HEK293T (cell line): Measurements from ENCODE around the gene PTGER2.

Source experiments
- BHLHE40 ChIP-seq: fragments of 450-650 bp; IDR thresholded peaks from 2 replicates; pipeline ENCODE4 v1.6.1; 2016; ENCODE audit warnings: mild to moderate bottlenecking, moderate library complexity, borderline replicate concordance
- CTBP1 ChIP-seq: fragments of 450-650 bp; IDR thresholded peaks from 2 replicates; pipeline ENCODE4 v1.6.1; 2016; ENCODE audit warnings: borderline replicate concordance
- ELF4 ChIP-seq: fragments of 450-650 bp; IDR thresholded peaks from 2 replicates; pipeline ENCODE4 v1.6.1; 2017; ENCODE audit warnings: antibody characterized with exemption
- FOXM1 ChIP-seq: fragments of 450-650 bp; IDR thresholded peaks from 2 replicates; pipeline ENCODE4 v1.6.1; 2017; ENCODE audit warnings: mild to moderate bottlenecking, borderline replicate concordance
- LEF1 ChIP-seq: fragments of 450-650 bp; IDR thresholded peaks from 2 replicates; pipeline ENCODE4 v1.6.1; 2017; ENCODE audit warnings: mild to moderate bottlenecking, borderline replicate concordance
- SP1 ChIP-seq: fragments of 450-650 bp; IDR thresholded peaks from 2 replicates; pipeline ENCODE4 v1.6.1; 2017
- SUZ12 ChIP-seq: fragments of 450-650 bp; IDR thresholded peaks from 2 replicates; pipeline ENCODE4 v1.6.1; 2016; ENCODE audit warnings: mild to moderate bottlenecking
- TARDBP ChIP-seq: fragments of 450-650 bp; IDR thresholded peaks from 2 replicates; pipeline ENCODE4 v1.6.1; 2016
- ZNF384 ChIP-seq: fragments of 450-650 bp; IDR thresholded peaks from 2 replicates; pipeline ENCODE4 v1.6.1; 2016
- TF ChIP-seq, protein P1 (sequence below): fragments of 450-650 bp; IDR thresholded peaks from 2 replicates; pipeline ENCODE4 v1.6.1; 2016

DNA sequence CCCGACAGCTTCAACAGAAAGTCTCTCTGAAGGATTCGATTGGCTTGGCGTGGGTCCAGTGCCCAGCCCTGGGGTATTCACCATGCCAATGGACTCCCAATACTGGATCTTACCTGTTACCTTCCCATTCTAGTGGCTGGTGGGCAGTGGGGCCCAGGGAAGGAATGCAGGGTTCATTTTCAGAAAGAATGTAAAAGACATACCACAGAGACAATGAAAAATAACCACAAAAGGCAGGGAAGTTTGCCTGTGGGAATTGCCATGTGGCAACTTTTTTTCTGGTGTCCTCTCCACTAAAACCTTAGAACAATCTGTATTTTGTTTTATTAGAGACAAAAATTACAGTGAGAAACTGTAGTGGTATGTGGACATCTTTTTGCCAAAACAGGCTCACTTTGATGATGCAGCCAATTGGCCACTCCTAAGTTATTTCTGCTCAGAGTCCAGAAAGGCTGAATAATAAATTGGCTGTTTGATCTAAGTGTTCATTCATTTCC, 55.2 kb downstream of the PTGER2 start:
- TF ChIP-seq ZNF384 (no peak), SP1 (no peak), FOXM1 (no peak), BHLHE40 (no peak), CTBP1 (no peak), SUZ12 (no peak), ELF4 (no peak), TARDBP (no peak), LEF1 (no peak)
- TF ChIP-seq, protein P1, sequence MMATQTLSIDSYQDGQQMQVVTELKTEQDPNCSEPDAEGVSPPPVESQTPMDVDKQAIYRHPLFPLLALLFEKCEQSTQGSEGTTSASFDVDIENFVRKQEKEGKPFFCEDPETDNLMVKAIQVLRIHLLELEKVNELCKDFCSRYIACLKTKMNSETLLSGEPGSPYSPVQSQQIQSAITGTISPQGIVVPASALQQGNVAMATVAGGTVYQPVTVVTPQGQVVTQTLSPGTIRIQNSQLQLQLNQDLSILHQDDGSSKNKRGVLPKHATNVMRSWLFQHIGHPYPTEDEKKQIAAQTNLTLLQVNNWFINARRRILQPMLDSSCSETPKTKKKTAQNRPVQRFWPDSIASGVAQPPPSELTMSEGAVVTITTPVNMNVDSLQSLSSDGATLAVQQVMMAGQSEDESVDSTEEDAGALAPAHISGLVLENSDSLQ, result no peak
